A673 (cell line): ENCODE measurements around the gene SEC31A.

Experiments
- EZH2 ChIP-seq: fragments of 200-600 bp; sonication (generic); IDR thresholded peaks from 2 replicates; pipeline ENCODE4 v1.6.1; 2017; ENCODE audit warnings: borderline replicate concordance, low read depth, mild to moderate bottlenecking, mixed read lengths, antibody characterized with exemption, low read length; ENCODE audit not compliant: poor library complexity, severe bottlenecking
- TF ChIP-seq, protein P1 (sequence below): fragments of 300-800, 200-600 bp; sonication (generic); conservative IDR thresholded peaks from 2 replicates; pipeline ENCODE4 v1.5.1; 2017; ENCODE audit warnings: low read depth, mild to moderate bottlenecking, antibody characterized with exemption, low read length, moderate library complexity, mixed read lengths

DNA sequence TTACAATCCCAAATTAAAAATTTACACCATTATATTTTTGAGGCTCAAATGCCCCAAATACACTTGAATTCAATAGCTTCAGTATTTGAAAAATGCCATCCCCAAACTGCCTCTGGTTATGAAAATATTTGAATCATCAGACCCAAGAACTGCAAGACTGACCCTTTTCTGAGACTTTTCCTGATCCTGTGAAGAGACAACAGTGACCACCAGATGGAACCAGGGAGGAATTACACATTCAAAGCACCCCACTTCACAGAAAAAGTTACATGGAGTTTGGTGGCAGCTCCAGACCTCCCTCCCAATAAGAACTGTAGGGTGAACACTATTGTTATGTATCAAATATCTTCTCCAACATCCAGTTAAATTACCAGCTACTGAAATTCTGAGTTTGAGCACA is 48.4 kb downstream of the SEC31A start:
- no peak for TF ChIP-seq EZH2
- TF ChIP-seq, protein P1, sequence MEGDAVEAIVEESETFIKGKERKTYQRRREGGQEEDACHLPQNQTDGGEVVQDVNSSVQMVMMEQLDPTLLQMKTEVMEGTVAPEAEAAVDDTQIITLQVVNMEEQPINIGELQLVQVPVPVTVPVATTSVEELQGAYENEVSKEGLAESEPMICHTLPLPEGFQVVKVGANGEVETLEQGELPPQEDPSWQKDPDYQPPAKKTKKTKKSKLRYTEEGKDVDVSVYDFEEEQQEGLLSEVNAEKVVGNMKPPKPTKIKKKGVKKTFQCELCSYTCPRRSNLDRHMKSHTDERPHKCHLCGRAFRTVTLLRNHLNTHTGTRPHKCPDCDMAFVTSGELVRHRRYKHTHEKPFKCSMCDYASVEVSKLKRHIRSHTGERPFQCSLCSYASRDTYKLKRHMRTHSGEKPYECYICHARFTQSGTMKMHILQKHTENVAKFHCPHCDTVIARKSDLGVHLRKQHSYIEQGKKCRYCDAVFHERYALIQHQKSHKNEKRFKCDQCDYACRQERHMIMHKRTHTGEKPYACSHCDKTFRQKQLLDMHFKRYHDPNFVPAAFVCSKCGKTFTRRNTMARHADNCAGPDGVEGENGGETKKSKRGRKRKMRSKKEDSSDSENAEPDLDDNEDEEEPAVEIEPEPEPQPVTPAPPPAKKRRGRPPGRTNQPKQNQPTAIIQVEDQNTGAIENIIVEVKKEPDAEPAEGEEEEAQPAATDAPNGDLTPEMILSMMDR, result peak; percentile 32; the same call in 1 of the 2 replicates
